NOMO-1 treated with DMSO at 0.1 percent for 48 hours (cell line): ENCODE results near the gene ELF2.
"Not testable (repeated sequence)": the region's sequence is repeated elsewhere in the genome, so short reads cannot be mapped to it uniquely, and the experiment has no call there.

Experiments used
- DNase-seq: peaks from one replicate; lab custom pipeline; 2025; ENCODE audit not compliant: unreplicated experiment; lab: John Stamatoyannopoulos, UW

ELF2 gene

GRCh38 chr4:139082750-139083606 is 94.0 kb downstream of the ELF2 start:
- DNase-seq: peak; percentile 99

- DNase-seq: no peak
These were observed 98.1 kb downstream of the ELF2 start for GRCh38 chr4:139078926-139079325.

- DNase-seq: no peak
These were observed 99.3 kb downstream of the ELF2 start for GRCh38 chr4:139077567-139078355.

GRCh38 chr4:139076016-139076744 is 100.8 kb downstream of the ELF2 start:
- no peak for DNase-seq

GRCh38 chr4:139060591-139060990 is 116.4 kb downstream of the ELF2 start:
- no peak for DNase-seq

GRCh38 chr4:139059026-139059425 is 118.0 kb downstream of the ELF2 start:
- not testable (repeated sequence) for DNase-seq

- DNase-seq: no peak
These were observed 122.1 kb downstream of the ELF2 start for GRCh38 chr4:139054791-139055505.

GRCh38 chr4:139053909-139054308 is 123.1 kb downstream of the ELF2 start:
- no peak for DNase-seq

GRCh38 chr4:139050446-139050845 is 126.6 kb downstream of the ELF2 start:
- DNase-seq: no peak

- no peak for DNase-seq
These were observed 129.0 kb downstream of the ELF2 start for GRCh38 chr4:139048026-139048425.

GRCh38 chr4:139044291-139044690 is 132.7 kb downstream of the ELF2 start:
- DNase-seq: no peak

GRCh38 chr4:139042981-139043460 is 134.0 kb downstream of the ELF2 start:
- no peak for DNase-seq

GRCh38 chr4:139038874-139039443 is 138.1 kb downstream of the ELF2 start:
- DNase-seq: no peak

- DNase-seq: no peak
These were observed 140.1 kb downstream of the ELF2 start for GRCh38 chr4:139036885-139037284.

GRCh38 chr4:139035650-139036049 is 141.4 kb downstream of the ELF2 start:
- DNase-seq: no peak

GRCh38 chr4:139030614-139031235 is 146.3 kb downstream of the ELF2 start:
- DNase-seq: peak; percentile 68

GRCh38 chr4:139029866-139030363 is 147.1 kb downstream of the ELF2 start:
- DNase-seq: not testable (repeated sequence)

GRCh38 chr4:139028191-139028661 is 148.8 kb downstream of the ELF2 start:
- no peak for DNase-seq

- no peak for DNase-seq
These were observed 149.2 kb downstream of the ELF2 start for GRCh38 chr4:139027776-139028175.
